K562 (cell line): ENCODE measurements around the gene GRHPR. TPM values are rescaled to one million over a fixed set of nuclear protein-coding genes. Genes with fewer than 3 reads are reported as not detected.

ENCODE experiments used
- CHD1 ChIP-seq: fragments of 200-600 bp; sonication (generic); IDR thresholded peaks from one replicate; pipeline ENCODE4 v1.6.1; 2012; ENCODE audit warnings: mild to moderate bottlenecking, moderate library complexity, low read length, inconsistent platforms
- FOXP1 ChIP-seq: sonication (generic); formaldehyde crosslinking; IDR thresholded peaks from 2 replicates; pipeline ENCODE4 v1.8.0; 2022; ENCODE audit warnings: mild to moderate bottlenecking, missing genetic modification reagents
- MTF1 ChIP-seq: fragments of 250-450 bp; sonication (Bioruptor Pico); IDR thresholded peaks from 2 replicates; pipeline ENCODE4 v1.9.0; 2021; ENCODE audit warnings: moderate library complexity, mild to moderate bottlenecking, inconsistent platforms, borderline replicate concordance
- RBM34 ChIP-seq: fragments of 200-400 bp; formaldehyde crosslinking; IDR thresholded peaks from 2 replicates; pipeline ENCODE4 v1.6.1; 2018; ENCODE audit warnings: low read length, borderline replicate concordance; ENCODE audit not compliant: insufficient read depth
- ZNF316 ChIP-seq: fragments of 450-650 bp; IDR thresholded peaks from 2 replicates; pipeline ENCODE4 v1.6.1; 2016
- polyA plus RNA-seq, 8 experiments: library from polyadenylated mRNA; depleted of rRNA in 4 of 8; stranded (reverse) in 5 of 8; unstranded in 3 of 8; fragments of >200 nt; fragmentation: Nextera tagmentation in 2 of 8; fragmentation: Illumina TruSeq in 1 of 8; extraction: Ambion mirVana in 2 of 8; extraction: Trizol in 1 of 8; gene quantifications; 2 replicates each; pipeline versions ENCODE4 v1.2.1 to v1.2.3, GENCODE V29; 2011 to 2014; ENCODE audit warnings: inconsistent platforms in 1 of 8, missing spikeins in 1 of 8
- total RNA-seq, 7 experiments: library from RNA; depleted of rRNA in 6 of 7; stranded (reverse); fragments of >200 nt in 6 of 7; fragmentation: Illumina TruSeq in 2 of 7; extraction: Trizol in 2 of 7; gene quantifications; 2 replicates each; pipeline versions ENCODE4 v1.2.1 to v1.2.3, GENCODE V29; 2011 to 2021; ENCODE audit warnings: low replicate concordance in 1 of 7
- TF ChIP-seq, protein P1 (sequence below): fragments of 450-650 bp; IDR thresholded peaks from 2 replicates; pipeline ENCODE4 v1.6.1; 2016; ENCODE audit warnings: low read depth
- TF ChIP-seq, protein P2 (sequence below): fragments of 450-650 bp; IDR thresholded peaks from 2 replicates; pipeline ENCODE4 v1.6.1; 2016; ENCODE audit warnings: mild to moderate bottlenecking
- TF ChIP-seq, protein P3 (sequence below), 2 experiments: IDR thresholded peaks; 2 replicates each; pipeline ENCODE4 v1.6.1; 2012; ENCODE audit warnings: improper control_type of control experiment in 2 of 2, low read depth in 2 of 2, low read length in 2 of 2, borderline replicate concordance in 1 of 2
- TF ChIP-seq, protein P4 (sequence below), 2 experiments: IDR thresholded peaks in 1 of 2; conservative IDR thresholded peaks in 1 of 2; 2 replicates each; pipeline ENCODE4 v1.6.1; 2016; ENCODE audit warnings: low read depth in 2 of 2, mild to moderate bottlenecking in 1 of 2, missing compliant biosample characterization in 1 of 2, missing genetic modification characterization in 1 of 2, moderate library complexity in 1 of 2

Gene GRHPR
- total and polyA plus RNA-seq, 9 of the 15 experiments (the other 6 are each of a cell fraction or from before 2014, with no cell fraction given) = 38.9 to 144 (median 120) TPM

DNA sequence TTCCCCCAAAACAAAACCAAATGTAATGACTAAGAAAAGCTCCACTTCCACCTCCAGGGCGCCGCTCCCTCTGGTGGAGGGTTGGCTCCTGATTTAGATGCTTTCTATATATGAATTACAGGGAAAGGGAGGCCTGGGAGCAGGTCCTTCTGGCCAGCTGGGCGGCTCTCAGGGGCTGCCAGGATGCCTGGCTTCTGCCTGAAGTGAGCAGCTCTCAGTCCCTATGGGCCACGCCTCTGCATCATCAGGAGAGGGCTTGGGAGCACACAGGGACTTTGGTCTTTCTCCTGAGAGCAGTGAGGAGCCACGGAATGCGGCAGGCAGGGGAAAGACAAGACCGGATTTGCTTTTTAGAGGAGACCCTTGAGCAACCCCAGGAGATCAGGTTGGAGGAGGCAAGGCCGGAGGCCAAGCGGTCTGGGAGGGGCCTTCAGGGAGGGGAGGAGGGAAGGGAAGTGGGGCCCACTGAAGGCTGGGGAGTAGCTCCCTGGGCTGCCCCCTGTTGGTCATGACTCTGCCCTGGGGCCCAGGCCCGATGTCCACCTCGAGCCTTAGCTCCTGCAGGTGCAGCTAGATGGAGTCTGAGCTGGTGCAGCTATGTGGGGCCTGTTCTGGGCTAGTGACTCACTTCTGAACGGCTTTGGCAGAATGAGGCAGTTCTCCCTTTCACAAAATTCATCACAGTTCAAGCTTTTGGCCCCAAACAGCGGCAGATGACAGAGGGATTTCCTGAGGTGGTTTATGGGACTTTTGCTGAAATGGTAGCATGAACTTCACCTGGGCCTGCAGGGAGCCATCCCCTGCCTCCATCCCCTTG is 11.3 kb upstream of the GRHPR start (continued):
- TF ChIP-seq, protein P1, sequence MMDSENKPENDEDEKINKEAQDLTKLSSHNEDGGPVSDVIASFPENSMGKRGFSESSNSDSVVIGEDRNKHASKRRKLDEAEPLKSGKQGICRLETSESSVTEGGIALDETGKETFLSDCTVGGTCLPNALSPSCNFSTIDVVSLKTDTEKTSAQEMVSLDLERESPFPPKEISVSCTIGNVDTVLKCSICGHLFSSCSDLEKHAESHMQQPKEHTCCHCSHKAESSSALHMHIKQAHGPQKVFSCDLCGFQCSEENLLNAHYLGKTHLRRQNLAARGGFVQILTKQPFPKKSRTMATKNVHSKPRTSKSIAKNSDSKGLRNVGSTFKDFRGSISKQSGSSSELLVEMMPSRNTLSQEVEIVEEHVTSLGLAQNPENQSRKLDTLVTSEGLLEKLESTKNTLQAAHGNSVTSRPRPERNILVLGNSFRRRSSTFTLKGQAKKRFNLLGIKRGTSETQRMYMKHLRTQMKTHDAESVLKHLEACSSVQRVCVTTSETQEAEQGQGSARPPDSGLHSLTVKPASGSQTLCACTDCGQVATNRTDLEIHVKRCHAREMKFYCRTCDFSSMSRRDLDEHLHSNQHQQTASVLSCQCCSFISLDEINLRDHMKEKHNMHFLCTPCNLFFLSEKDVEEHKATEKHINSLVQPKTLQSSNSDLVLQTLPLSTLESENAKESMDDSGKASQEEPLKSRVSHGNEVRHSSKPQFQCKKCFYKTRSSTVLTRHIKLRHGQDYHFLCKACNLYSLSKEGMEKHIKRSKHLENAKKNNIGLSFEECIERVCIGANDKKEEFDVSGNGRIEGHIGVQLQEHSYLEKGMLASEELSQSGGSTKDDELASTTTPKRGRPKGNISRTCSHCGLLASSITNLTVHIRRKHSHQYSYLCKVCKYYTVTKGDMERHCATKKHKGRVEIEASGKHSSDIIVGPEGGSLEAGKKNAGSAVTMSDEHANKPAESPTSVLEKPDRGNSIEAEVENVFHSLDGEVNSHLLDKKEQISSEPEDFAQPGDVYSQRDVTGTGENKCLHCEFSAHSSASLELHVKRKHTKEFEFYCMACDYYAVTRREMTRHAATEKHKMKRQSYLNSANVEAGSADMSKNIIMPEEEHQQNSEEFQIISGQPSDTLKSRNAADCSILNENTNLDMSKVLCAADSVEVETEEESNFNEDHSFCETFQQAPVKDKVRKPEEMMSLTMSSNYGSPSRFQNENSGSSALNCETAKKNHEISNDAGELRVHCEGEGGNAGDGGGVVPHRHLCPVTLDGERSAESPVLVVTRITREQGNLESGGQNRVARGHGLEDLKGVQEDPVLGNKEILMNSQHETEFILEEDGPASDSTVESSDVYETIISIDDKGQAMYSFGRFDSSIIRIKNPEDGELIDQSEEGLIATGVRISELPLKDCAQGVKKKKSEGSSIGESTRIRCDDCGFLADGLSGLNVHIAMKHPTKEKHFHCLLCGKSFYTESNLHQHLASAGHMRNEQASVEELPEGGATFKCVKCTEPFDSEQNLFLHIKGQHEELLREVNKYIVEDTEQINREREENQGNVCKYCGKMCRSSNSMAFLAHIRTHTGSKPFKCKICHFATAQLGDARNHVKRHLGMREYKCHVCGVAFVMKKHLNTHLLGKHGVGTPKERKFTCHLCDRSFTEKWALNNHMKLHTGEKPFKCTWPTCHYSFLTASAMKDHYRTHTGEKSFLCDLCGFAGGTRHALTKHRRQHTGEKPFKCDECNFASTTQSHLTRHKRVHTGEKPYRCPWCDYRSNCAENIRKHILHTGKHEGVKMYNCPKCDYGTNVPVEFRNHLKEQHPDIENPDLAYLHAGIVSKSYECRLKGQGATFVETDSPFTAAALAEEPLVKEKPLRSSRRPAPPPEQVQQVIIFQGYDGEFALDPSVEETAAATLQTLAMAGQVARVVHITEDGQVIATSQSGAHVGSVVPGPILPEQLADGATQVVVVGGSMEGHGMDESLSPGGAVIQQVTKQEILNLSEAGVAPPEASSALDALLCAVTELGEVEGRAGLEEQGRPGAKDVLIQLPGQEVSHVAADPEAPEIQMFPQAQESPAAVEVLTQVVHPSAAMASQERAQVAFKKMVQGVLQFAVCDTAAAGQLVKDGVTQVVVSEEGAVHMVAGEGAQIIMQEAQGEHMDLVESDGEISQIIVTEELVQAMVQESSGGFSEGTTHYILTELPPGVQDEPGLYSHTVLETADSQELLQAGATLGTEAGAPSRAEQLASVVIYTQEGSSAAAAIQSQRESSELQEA = no peak
- TF ChIP-seq RBM34 (no peak), CHD1 (no peak), ZNF316 (no peak), FOXP1 (CRISPR knock-in tag) (0 out of 2 replicates have a peak, but pooled peaks have one; percentile 50), MTF1 (CRISPR knock-in tag) (no peak)
- TF ChIP-seq, protein P2, sequence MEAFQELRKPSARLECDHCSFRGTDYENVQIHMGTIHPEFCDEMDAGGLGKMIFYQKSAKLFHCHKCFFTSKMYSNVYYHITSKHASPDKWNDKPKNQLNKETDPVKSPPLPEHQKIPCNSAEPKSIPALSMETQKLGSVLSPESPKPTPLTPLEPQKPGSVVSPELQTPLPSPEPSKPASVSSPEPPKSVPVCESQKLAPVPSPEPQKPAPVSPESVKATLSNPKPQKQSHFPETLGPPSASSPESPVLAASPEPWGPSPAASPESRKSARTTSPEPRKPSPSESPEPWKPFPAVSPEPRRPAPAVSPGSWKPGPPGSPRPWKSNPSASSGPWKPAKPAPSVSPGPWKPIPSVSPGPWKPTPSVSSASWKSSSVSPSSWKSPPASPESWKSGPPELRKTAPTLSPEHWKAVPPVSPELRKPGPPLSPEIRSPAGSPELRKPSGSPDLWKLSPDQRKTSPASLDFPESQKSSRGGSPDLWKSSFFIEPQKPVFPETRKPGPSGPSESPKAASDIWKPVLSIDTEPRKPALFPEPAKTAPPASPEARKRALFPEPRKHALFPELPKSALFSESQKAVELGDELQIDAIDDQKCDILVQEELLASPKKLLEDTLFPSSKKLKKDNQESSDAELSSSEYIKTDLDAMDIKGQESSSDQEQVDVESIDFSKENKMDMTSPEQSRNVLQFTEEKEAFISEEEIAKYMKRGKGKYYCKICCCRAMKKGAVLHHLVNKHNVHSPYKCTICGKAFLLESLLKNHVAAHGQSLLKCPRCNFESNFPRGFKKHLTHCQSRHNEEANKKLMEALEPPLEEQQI = no peak
- TF ChIP-seq, protein P3, sequence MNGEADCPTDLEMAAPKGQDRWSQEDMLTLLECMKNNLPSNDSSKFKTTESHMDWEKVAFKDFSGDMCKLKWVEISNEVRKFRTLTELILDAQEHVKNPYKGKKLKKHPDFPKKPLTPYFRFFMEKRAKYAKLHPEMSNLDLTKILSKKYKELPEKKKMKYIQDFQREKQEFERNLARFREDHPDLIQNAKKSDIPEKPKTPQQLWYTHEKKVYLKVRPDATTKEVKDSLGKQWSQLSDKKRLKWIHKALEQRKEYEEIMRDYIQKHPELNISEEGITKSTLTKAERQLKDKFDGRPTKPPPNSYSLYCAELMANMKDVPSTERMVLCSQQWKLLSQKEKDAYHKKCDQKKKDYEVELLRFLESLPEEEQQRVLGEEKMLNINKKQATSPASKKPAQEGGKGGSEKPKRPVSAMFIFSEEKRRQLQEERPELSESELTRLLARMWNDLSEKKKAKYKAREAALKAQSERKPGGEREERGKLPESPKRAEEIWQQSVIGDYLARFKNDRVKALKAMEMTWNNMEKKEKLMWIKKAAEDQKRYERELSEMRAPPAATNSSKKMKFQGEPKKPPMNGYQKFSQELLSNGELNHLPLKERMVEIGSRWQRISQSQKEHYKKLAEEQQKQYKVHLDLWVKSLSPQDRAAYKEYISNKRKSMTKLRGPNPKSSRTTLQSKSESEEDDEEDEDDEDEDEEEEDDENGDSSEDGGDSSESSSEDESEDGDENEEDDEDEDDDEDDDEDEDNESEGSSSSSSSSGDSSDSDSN (IDR thresholded peaks at IDR 0.05; ENCODE audit: borderline replicate concordance in 1 of 2, low read depth in 2 of 2, low read length in 2 of 2) = no peak
- TF ChIP-seq, protein P4, sequence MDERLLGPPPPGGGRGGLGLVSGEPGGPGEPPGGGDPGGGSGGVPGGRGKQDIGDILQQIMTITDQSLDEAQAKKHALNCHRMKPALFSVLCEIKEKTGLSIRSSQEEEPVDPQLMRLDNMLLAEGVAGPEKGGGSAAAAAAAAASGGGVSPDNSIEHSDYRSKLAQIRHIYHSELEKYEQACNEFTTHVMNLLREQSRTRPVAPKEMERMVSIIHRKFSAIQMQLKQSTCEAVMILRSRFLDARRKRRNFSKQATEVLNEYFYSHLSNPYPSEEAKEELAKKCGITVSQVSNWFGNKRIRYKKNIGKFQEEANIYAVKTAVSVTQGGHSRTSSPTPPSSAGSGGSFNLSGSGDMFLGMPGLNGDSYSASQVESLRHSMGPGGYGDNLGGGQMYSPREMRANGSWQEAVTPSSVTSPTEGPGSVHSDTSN (CRISPR knock-in tag; IDR thresholded peaks at IDR 0.05; ENCODE audit: low read depth) = no peak
- TF ChIP-seq, protein P4 (tag; conservative IDR thresholded peaks at IDR 0.05; ENCODE audit: low read depth) = no peak
